Mesenteric fat pad (tissue), 1 donor: Measurements from ENCODE around the gene APP. TPM values are rescaled to one million over a fixed set of nuclear protein-coding genes. Genes with fewer than 3 reads are reported as not detected.
"Not testable (repeated sequence)": the region's sequence is repeated elsewhere in the genome, so short reads cannot be mapped to it uniquely, and the experiment has no call there.

Experiments
- DNase-seq: peaks from one replicate; pipeline ENCODE4 v3.0.0-alpha.2; 2020; ENCODE audit warnings: low spot score
- total RNA-seq: library from RNA; stranded (reverse); fragmentation: NEBNext Ultra II Directional; extraction: Animal tissue kit (Norgen Biotek cat#: 25700); gene quantifications from one replicate; pipeline ENCODE4 v1.2.1, GENCODE V29; 2021
- donor health status: DM: yes; HTN: yes; CAD: no.

Gene APP
- total RNA-seq, 1 donor from 2014 or later = 317 TPM

- DNase-seq = no peak
These were observed 70.0 kb downstream of the APP start for GRCh38 chr21:26100573-26100972.

- no peak for DNase-seq
These were observed 70.9 kb downstream of the APP start for GRCh38 chr21:26099610-26100219.

DNA sequence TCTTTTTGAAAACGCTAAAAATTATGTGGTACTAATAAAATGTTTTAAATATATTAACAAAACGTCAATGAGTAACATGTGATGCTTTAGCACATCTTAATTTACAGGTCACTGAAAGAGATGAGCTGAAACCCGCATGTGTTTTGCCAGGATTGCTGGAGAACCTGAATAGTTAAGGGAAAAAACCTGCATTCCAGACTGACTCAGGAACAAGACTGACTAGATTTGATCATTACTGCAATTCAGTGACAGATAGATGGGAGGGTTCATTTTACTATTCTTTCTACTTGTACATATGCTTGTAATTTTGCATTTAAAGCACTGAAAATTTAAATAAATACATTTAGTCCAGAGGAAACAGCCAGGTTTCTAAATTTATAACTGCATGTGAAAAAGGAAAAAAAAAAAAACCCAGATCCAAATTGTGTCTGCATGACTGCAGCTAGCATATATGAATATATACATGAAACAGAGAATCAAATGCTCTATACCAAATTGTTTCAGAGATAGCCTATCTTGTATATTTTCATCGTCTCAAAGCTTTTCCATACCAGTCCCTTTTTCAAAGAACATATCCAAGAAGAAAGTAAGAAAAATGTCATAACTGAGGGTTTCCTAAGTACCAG is 71.7 kb downstream of the APP start:
- DNase-seq = no peak

GRCh38 chr21:26097475-26097874 is 73.1 kb downstream of the APP start:
- no peak for DNase-seq

- no peak for DNase-seq
These were observed 73.8 kb downstream of the APP start for GRCh38 chr21:26096494-26097371.

GRCh38 chr21:26095131-26095530 is 75.4 kb downstream of the APP start:
- DNase-seq = no peak

- DNase-seq = no peak
These were observed 77.4 kb downstream of the APP start for GRCh38 chr21:26093122-26093521.

DNA sequence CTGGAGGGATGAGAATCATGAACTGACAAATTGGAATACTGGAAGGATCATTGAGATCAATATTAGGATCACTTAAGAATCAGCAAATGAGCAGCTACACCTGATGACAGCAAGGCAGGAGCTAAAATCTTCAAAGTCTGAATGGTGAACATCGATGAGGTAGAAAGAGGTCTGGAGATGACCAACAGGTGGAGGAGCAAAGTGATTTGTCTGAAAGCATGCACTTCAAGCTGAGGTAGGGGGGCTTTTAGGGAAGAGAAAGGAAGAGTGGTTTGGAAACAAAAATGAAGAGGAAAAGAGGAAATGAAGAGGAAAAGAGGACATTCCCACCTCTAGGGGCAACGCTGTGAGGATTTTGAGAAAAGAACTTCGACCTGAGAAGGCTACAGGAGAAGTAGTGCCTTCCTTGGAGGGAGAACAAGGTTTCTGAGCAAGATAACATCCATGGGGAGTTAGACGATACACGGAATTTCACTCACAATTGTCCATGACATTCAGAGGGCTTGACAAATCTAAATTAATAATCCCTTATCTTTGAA is 79.0 kb downstream of the APP start:
- DNase-seq = no peak

DNA sequence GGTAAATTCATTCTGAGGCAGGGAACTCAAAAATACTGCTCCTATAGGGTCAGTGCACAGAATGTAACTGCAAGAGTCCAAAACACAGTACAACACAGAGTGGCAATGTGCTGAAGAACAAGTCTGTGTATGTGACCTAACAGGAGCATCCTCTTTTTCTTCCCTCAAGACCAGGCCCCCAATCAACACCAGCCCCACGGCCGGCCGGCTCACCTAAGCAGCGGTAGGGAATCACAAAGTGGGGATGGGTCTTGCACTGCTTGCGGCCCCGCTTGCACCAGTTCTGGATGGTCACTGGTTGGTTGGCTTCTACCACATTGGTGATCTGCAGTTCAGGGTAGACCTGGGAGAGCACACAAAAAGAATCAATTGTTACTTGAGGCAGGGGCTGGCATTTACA is 80.8 kb downstream of the APP start:
- no peak for DNase-seq

DNA sequence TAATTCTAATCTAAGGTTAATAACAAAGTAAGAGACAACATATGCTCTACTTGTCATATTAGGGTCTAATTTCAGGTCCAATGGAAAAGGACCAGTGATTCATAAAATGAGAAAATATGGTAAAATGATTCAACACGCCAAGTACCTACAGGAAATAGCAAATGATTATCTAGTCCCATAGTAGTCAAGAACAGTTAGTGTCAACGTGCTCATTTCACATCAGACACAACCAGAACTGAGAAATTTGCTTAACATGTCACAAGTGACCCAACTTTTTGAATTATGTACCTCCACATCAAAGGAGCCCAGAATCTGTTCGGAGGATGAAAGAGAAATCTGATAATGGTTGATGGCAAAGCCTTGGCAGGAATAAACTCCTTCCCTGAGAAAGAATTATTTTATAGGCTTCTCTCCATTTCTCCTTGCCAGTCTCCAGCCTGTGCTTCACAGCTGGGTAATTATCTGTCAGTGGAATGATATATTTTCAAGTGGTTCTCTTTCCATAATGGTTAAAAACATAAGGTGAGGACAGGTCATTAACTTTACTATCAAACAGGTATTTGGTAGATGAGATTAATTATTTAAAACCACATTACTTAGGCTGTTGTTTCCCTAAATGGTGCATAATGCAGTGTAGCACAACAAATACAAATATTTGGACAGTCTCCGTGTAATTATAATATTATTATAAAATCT is 83.2 kb downstream of the APP start:
- no peak for DNase-seq

GRCh38 chr21:26085882-26086281 is 84.7 kb downstream of the APP start:
- DNase-seq = no peak

GRCh38 chr21:26085127-26085526 is 85.4 kb downstream of the APP start:
- no peak for DNase-seq

DNA sequence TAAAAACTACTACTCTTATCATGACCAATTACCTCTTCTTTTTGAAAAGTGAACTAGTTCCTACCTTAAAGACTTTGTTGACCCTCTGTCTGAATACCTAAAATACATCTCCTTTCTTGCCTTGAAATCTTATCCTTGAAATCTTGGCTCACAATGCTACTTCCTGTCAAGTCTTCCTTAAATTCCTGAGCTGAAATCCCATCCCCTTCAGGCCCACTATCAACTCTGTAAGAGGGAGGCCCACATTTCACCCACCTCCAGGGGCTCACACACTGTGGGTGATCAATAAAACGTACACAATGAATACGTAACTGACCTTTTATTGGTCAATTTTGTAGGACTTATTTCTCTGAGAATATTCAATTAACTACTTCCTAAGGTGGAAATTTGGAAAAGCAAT is 88.0 kb downstream of the APP start:
- no peak for DNase-seq

GRCh38 chr21:26081175-26081760 is 89.3 kb downstream of the APP start:
- not testable (repeated sequence) for DNase-seq

DNA sequence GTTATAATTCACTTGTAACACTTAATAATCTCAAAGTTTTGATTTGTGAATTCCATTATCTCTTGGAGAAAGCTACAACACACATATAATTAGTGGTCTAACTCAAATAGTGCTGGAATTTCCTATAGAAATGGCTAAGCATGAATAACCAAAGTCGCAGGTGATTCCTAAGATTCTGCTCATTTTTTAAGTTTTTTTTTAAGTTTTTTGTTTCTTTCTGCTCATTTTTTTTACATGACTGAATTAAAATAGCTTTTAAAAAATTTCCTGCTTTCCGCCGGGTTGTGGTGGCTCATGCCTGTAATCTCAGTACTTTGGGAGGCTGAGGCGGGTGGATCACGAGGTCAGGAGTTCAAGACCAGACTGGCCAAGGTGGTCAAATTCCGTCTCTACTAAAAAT is 90.4 kb downstream of the APP start:
- no peak for DNase-seq

- no peak for DNase-seq
These were observed 91.2 kb downstream of the APP start for GRCh38 chr21:26079366-26079765.

- no peak for DNase-seq
These were observed 93.0 kb downstream of the APP start for GRCh38 chr21:26077521-26077920.

DNA sequence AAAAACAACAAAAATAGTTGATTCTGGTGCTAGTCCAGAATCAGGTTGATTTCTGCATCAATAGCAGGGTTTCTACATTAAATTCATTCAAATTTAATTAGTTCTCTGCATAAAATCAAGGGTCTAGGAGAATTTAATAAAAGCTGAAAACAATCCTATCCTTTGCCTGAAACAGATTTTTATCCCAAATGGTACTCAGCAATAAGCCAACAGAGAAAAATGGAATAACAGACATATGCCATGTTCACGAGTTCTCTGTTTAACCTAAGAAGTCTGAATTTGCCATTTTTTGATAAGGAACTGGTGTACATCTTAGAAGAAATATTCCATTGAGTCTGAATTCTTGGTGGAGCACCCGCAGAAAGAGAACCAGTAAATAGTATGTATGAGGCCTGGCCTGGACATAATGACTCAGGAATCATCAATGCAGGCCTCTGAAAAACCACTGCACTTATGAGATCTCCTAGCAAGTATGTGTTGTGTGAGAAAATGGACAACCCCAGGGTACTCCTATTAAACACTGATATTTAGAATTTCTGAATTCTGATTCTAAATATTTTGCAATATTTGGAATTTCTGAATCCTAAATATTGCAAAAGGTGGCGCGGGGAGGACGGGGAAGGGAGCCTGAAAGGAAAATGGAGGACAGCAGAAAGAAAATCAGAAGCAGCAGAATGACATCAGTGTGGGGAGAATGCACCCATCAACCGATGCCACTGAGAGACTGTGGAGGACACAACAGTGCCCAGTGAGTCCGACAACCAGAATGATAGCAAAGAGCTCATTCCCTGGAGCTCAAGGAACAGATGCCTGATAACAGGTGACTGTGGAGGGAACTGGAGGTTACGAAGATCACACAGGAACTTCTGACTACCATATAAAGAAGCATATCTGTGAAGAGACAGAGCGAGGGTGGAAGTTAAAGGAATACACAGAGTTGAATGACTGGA is 97.6 kb downstream of the APP start:
- DNase-seq = no peak

DNA sequence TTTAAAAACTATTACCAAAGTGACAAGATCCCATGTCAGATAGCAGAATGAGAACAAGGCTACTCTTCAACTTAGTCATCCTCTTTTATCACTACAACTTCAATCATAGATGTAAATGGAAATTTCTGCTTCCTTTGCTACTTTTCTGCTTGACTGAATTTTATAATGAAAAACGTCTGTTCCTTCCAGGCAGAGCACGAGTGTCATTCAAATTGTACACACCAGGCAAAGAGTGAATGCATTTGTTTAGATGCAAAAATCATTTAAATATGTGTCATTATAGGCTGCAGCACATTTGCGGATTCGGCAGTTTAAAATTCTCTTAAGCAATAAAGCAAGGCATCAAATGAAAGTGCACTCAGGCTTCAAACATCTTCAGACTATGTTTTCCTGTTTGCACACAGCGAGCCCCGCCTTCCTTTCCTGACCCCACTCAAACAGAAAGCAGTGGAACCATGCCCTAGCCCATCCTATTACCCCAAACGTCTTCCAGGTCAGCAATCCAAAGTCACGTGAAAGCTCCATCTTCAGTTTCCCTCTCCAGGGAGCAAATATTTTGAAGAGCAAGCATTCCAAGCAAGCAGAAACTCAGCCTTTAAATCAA is 99.6 kb downstream of the APP start:
- DNase-seq = no peak

- no peak for DNase-seq
These were observed 100.4 kb downstream of the APP start for GRCh38 chr21:26070121-26070520.
